ENCODE data around the gene RCOR1.

RCOR1 gene

GRCh38 chr14:102738373-102739189 is 146.1 kb downstream of the RCOR1 start:
- FAIRE-seq (no peak), DNase-seq (ENCODE audit: insufficient read length, low spot score) (no peak)
- TF ChIP-seq CTCF (IDR thresholded peaks at IDR 0.05; ENCODE audit: insufficient read depth, missing control alignments) = no peak

GRCh38 chr14:102739190-102739469 is 146.7 kb downstream of the RCOR1 start:
- DNase-seq (ENCODE audit: insufficient read length, low spot score) (no peak), FAIRE-seq (no peak)
- TF ChIP-seq CTCF (IDR thresholded peaks at IDR 0.05; ENCODE audit: insufficient read depth, missing control alignments) = no peak

- no peak for TF ChIP-seq CTCF (IDR thresholded peaks at IDR 0.05; ENCODE audit: insufficient read depth, missing control alignments)
- FAIRE-seq (no peak), DNase-seq (ENCODE audit: insufficient read length, low spot score) (no peak)
Observed at GRCh38 chr14:102746634-102747438, 154.4 kb downstream of the RCOR1 start.

GRCh38 chr14:102748806-102749205 is 156.4 kb downstream of the RCOR1 start:
- DNase-seq (ENCODE audit: insufficient read length, low spot score) = no peak
- no peak for TF ChIP-seq CTCF (IDR thresholded peaks at IDR 0.05; ENCODE audit: insufficient read depth, missing control alignments)
- FAIRE-seq = no peak

GRCh38 chr14:102749393-102750305 is 157.2 kb downstream of the RCOR1 start:
- DNase-seq (ENCODE audit: insufficient read length, low spot score) (no peak), FAIRE-seq (no peak)
- TF ChIP-seq CTCF (IDR thresholded peaks at IDR 0.05; ENCODE audit: insufficient read depth, missing control alignments) = no peak

- DNase-seq (ENCODE audit: insufficient read length, low spot score) = no peak
- FAIRE-seq = no peak
- TF ChIP-seq CTCF (IDR thresholded peaks at IDR 0.05; ENCODE audit: insufficient read depth, missing control alignments) = no peak
Observed at GRCh38 chr14:102750376-102750775, 157.9 kb downstream of the RCOR1 start.
